Neural cell (in vitro differentiated cells): ENCODE measurements around the gene ZNF205. TPM values are rescaled to one million over a fixed set of nuclear protein-coding genes. Genes with fewer than 3 reads are reported as not detected.

Experiments used
- H2AFZ ChIP-seq: fragments of 200-600, 300-800 bp; sonication (generic), shearing (Covaris generic); 2 replicates; pipeline ENCODE4 v1.6.0; 2014; ENCODE audit warnings: low read depth, mild to moderate bottlenecking, antibody characterized with exemption, low read length, moderate library complexity
- H3F3A ChIP-seq: fragments of 200-600 bp; shearing (Covaris generic); 2 replicates; pipeline ENCODE4 v1.6.1; 2016; ENCODE audit warnings: mild to moderate bottlenecking, moderate library complexity, mixed read lengths, antibody characterized with exemption, low read length; ENCODE audit not compliant: insufficient read depth, poor library complexity, severe bottlenecking
- H3K27ac ChIP-seq: fragments of 200-600, 300-800 bp; sonication (generic), shearing (Covaris generic); 2 replicates; pipeline ENCODE4 v1.5.1; 2014; ENCODE audit warnings: mild to moderate bottlenecking, low read length, moderate library complexity
- H3K27me3 ChIP-seq: fragments of 300-800, 200-600 bp; sonication (generic), shearing (Covaris generic); 2 replicates; pipeline ENCODE4 v1.6.0; 2014; ENCODE audit warnings: mild to moderate bottlenecking, low read depth, low read length, moderate library complexity; ENCODE audit not compliant: insufficient read depth
- H3K36me3 ChIP-seq: fragments of 300-800, 200-600 bp; sonication (generic), shearing (Covaris generic); 2 replicates; pipeline ENCODE4 v1.5.1; 2014; ENCODE audit warnings: mild to moderate bottlenecking, antibody characterized with exemption, low read length, moderate library complexity; ENCODE audit not compliant: insufficient read depth
- H3K4me2 ChIP-seq: fragments of 300-800, 200-600 bp; sonication (generic), shearing (Covaris generic); 2 replicates; pipeline ENCODE4 v1.6.0; 2014; ENCODE audit warnings: mild to moderate bottlenecking, low read length
- H3K4me3 ChIP-seq: fragments of 300-800, 200-600 bp; sonication (generic), shearing (Covaris generic); 2 replicates; pipeline ENCODE4 v1.5.1; 2014; ENCODE audit warnings: mild to moderate bottlenecking, low read length, moderate library complexity
- H3K79me2 ChIP-seq: fragments of 200-600 bp; shearing (Covaris generic); replicated peaks from 2 replicates; pipeline ENCODE4 v1.6.0; 2014; ENCODE audit warnings: mild to moderate bottlenecking, low read length, moderate library complexity; ENCODE audit not compliant: insufficient read depth
- H3K9ac ChIP-seq: fragments of 300-800, 200-600 bp; sonication (generic), shearing (Covaris generic); 2 replicates; pipeline ENCODE4 v1.6.1; 2016; ENCODE audit warnings: mild to moderate bottlenecking, low read length, mixed read lengths
- H3K9me2 ChIP-seq: fragments of 200-600 bp; shearing (Covaris generic); 2 replicates; pipeline ENCODE4 v1.6.1; 2016; ENCODE audit warnings: mild to moderate bottlenecking, low read length, mixed read lengths; ENCODE audit not compliant: insufficient read depth
- H3K9me3 ChIP-seq: fragments of 200-600, 300-800 bp; sonication (generic), shearing (Covaris generic); 2 replicates; pipeline ENCODE4 v1.6.1; 2016; ENCODE audit warnings: mild to moderate bottlenecking, mixed run types, low read length, moderate library complexity, mixed read lengths
- H4K20me1 ChIP-seq: fragments of 200-600 bp; shearing (Covaris generic); 2 replicates; pipeline ENCODE4 v1.6.1; 2016; ENCODE audit warnings: mild to moderate bottlenecking, mixed run types; ENCODE audit not compliant: insufficient read depth
- EP300 ChIP-seq: fragments of 450-650 bp; conservative IDR thresholded peaks from 2 replicates; pipeline ENCODE4 v1.6.1; 2014; ENCODE audit warnings: antibody characterized with exemption, mild to moderate bottlenecking, moderate library complexity; ENCODE audit not compliant: poor library complexity, severe bottlenecking
- EZH2 ChIP-seq: fragments of 200-600, 300-800 bp; shearing (Covaris generic), sonication (generic); IDR thresholded peaks from 2 replicates; pipeline ENCODE4 v1.6.1; 2014; ENCODE audit warnings: antibody characterized with exemption, low read length, borderline replicate concordance, mild to moderate bottlenecking; ENCODE audit not compliant: insufficient read depth, poor library complexity, severe bottlenecking
- MXI1 ChIP-seq: fragments of 450-650 bp; conservative IDR thresholded peaks from 2 replicates; pipeline ENCODE4 v1.6.1; 2014; ENCODE audit warnings: antibody characterized with exemption, mild to moderate bottlenecking; ENCODE audit not compliant: poor library complexity, severe bottlenecking
- POLR2AphosphoS5 ChIP-seq: IDR thresholded peaks from 2 replicates; pipeline ENCODE4 v1.6.1; 2012
- RAD21 ChIP-seq: fragments of 450-650 bp; conservative IDR thresholded peaks from 2 replicates; pipeline ENCODE4 v1.6.1; 2014; ENCODE audit warnings: antibody characterized with exemption, mild to moderate bottlenecking, moderate library complexity
- SMC3 ChIP-seq: fragments of 450-650 bp; conservative IDR thresholded peaks from 2 replicates; pipeline ENCODE4 v1.6.1; 2014; ENCODE audit warnings: antibody characterized with exemption, mild to moderate bottlenecking, moderate library complexity; ENCODE audit not compliant: poor library complexity
- TAF1 ChIP-seq: IDR thresholded peaks from 2 replicates; pipeline ENCODE4 v1.6.1; 2012; ENCODE audit warnings: low read depth
- polyA minus RNA-seq: library from RNA; depleted of rRNA, polyadenylated mRNA; stranded (reverse); fragments of >200 nt; gene quantifications from 2 replicates; pipeline ENCODE4 v1.2.3, GENCODE V29; 2014
- polyA plus RNA-seq: library from polyadenylated mRNA; depleted of rRNA; stranded (reverse); fragments of >200 nt; gene quantifications from 2 replicates; pipeline ENCODE4 v1.2.3, GENCODE V29; 2014
- TF ChIP-seq, protein P1 (sequence below): fragments of 450-650 bp; IDR thresholded peaks from 2 replicates; pipeline ENCODE4 v1.5.1; 2014; ENCODE audit warnings: antibody characterized with exemption, mild to moderate bottlenecking, moderate library complexity; ENCODE audit not compliant: poor library complexity, severe bottlenecking
- TF ChIP-seq, protein P2 (sequence below): IDR thresholded peaks from 2 replicates; pipeline ENCODE4 v1.6.1; 2012; ENCODE audit warnings: borderline replicate concordance

Gene ZNF205
- polyA plus RNA-seq: 30.0 and 39.4 TPM in 2 replicates
- polyA minus RNA-seq: 26.9 and 31.9 TPM in 2 replicates

DNA sequence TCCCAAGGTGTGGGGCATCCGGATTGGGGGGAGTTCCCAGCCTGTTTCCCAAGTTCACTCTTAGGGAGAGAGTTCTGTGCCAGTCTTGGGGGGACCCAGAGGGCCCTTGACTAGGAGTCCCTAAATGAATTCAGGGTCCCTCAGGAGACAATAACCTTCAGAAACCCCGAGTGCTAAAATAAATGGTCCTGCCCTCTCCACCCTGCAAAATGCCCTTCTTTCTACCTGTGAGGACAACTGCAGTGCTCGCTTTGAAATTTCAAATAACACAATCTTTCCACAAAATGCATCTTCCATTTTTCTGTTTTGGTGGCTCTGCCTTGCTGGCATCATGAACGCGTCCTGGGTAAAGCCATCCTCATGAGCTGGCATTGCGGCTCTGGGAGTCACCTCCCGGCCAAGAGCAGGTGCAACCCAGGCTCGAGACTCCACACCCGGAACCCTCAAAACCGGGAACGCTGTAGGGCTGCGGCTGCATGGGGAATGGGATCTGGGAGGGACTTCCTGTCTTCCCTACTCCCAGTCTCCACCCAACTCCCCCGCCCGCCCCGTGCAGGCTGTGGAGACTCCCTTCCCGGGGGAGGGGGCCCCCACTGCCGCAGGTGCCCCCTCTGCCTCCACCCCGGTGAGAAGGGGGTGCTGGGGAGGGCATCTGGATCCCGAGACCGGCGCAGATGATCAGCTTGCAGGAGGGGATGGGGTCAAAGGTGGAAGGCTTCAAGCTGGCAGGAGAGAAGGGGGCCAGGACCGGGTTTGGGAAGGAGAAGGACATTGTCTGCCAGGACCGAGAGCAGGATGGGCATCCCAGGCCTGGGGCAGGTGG is at the start of gene ZNF205:
ZNF205 (plus strand) TSS at position 529 of the 823 bp plus-strand sequence. CDS start 845 bp downstream, outside the sequence.
- Histone ChIP-seq H3F3A (no peaks in the 10 kb centered on the region), H3K9ac (peak within 1 kb of the TSS; percentile 77), H3K4me2 (peak within 1 kb of the TSS; percentile 89), H3K27me3 (no peaks in the 10 kb centered on the region), H3K9me3 (no peaks in the 10 kb centered on the region), H2AFZ (peak within 1 kb of the TSS; percentile 92), H3K27ac (peak within 1 kb of the TSS; percentile 22), H4K20me1 (no peaks in the 10 kb centered on the region), H3K36me3 (no peaks in the 10 kb centered on the region), H3K9me2 (no peaks in the 10 kb centered on the region), H3K4me3 (peak within 1 kb of the TSS; percentile 72), H3K79me2 (peaks cover 21% of the 10 kb centered on the region)
- TF ChIP-seq EP300 (peak; percentile 47), RAD21 (peak; percentile 28), TAF1 (peak; percentile 96), MXI1 (peak; percentile 63), SMC3 (peak; percentile 40), POLR2AphosphoS5 (peak; percentile 82), EZH2 (no peak)
- TF ChIP-seq, protein P1, sequence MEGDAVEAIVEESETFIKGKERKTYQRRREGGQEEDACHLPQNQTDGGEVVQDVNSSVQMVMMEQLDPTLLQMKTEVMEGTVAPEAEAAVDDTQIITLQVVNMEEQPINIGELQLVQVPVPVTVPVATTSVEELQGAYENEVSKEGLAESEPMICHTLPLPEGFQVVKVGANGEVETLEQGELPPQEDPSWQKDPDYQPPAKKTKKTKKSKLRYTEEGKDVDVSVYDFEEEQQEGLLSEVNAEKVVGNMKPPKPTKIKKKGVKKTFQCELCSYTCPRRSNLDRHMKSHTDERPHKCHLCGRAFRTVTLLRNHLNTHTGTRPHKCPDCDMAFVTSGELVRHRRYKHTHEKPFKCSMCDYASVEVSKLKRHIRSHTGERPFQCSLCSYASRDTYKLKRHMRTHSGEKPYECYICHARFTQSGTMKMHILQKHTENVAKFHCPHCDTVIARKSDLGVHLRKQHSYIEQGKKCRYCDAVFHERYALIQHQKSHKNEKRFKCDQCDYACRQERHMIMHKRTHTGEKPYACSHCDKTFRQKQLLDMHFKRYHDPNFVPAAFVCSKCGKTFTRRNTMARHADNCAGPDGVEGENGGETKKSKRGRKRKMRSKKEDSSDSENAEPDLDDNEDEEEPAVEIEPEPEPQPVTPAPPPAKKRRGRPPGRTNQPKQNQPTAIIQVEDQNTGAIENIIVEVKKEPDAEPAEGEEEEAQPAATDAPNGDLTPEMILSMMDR: no peak
- TF ChIP-seq, protein P2, sequence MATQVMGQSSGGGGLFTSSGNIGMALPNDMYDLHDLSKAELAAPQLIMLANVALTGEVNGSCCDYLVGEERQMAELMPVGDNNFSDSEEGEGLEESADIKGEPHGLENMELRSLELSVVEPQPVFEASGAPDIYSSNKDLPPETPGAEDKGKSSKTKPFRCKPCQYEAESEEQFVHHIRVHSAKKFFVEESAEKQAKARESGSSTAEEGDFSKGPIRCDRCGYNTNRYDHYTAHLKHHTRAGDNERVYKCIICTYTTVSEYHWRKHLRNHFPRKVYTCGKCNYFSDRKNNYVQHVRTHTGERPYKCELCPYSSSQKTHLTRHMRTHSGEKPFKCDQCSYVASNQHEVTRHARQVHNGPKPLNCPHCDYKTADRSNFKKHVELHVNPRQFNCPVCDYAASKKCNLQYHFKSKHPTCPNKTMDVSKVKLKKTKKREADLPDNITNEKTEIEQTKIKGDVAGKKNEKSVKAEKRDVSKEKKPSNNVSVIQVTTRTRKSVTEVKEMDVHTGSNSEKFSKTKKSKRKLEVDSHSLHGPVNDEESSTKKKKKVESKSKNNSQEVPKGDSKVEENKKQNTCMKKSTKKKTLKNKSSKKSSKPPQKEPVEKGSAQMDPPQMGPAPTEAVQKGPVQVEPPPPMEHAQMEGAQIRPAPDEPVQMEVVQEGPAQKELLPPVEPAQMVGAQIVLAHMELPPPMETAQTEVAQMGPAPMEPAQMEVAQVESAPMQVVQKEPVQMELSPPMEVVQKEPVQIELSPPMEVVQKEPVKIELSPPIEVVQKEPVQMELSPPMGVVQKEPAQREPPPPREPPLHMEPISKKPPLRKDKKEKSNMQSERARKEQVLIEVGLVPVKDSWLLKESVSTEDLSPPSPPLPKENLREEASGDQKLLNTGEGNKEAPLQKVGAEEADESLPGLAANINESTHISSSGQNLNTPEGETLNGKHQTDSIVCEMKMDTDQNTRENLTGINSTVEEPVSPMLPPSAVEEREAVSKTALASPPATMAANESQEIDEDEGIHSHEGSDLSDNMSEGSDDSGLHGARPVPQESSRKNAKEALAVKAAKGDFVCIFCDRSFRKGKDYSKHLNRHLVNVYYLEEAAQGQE: peak; percentile 66

DNA sequence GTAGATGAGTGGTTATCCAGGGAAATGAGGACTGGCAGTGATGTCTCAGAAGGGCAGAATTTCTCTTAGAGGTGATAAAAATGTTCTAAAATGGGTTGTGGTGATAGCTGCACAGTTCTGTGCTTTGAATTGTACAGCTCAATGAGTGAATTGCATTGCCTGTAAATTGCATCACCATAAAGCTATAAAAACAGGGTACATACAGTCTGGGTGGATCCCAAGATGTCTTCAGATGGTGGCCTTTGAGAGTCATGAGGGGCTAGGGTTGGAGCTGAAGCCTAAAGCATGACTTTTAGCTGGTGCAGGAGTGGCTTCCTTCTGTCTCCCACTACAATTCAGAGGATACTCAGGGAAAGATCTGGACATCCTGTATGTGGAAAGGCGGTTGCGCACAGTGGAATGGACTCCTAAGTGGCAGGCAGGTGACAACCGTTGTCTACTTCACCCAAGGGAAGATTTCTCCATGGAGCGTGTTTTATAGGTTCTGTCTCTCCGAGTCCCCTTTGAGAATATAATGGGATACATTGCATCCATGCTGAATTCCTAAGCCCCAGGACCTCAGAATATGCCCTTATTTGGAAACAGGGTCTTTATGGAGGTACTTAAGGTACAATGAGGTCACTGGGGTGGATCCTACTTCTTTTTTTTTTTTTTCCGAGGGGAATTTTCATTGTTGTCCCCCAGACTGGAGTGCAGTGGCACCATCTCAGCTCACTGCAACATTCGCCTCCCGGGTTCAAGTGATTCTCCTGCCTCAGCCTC is 48.6 kb upstream of the ZNF205 start:
- Histone ChIP-seq H3K4me3 (no peak overlapping the region), H3K27ac (no peak overlapping the region), H3K9me3 (no peaks in the 10 kb centered on the region), H4K20me1 (no peaks in the 10 kb centered on the region), H3K9me2 (no peaks in the 10 kb centered on the region), H3K36me3 (no peaks in the 10 kb centered on the region), H3K79me2 (no peaks in the 10 kb centered on the region), H3F3A (no peaks in the 10 kb centered on the region), H3K9ac (no peak overlapping the region), H2AFZ (no peak overlapping the region), H3K4me2 (no peak overlapping the region), H3K27me3 (no peaks in the 10 kb centered on the region)
- TF ChIP-seq EZH2: no peak
- TF ChIP-seq, protein P1: no peak
- TF ChIP-seq TAF1: no peak
- TF ChIP-seq SMC3: no peak
- TF ChIP-seq POLR2AphosphoS5: no peak
- no peak for TF ChIP-seq MXI1
- TF ChIP-seq RAD21: no peak
- TF ChIP-seq, protein P2: no peak
- TF ChIP-seq EP300: no peak
